Stimulated activated CD8-positive, alpha-beta memory T cell treated with anti-CD3 and anti-CD28 coated beads, Interleukin-4, amount 100 ng/mL, for 24 hours (primary cell): ENCODE results near the gene MLN.

Experiments
- DNase-seq: peaks from one replicate; pipeline ENCODE4 v3.0.0-alpha.2; 2020; ENCODE audit warnings: low read depth

Gene MLN, protein sequence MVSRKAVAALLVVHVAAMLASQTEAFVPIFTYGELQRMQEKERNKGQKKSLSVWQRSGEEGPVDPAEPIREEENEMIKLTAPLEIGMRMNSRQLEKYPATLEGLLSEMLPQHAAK

GRCh38 chr6:33803571-33804053 is at the start of gene MLN:
Gene MLN, minus strand, starts transcription at chr6:33804003. Its CDS starts 2,840 bp downstream, at chr6:33801163.
- DNase-seq: no peak

- DNase-seq: no peak
Observed at GRCh38 chr6:33853026-33853425, 49.2 kb upstream of the MLN start.

DNA sequence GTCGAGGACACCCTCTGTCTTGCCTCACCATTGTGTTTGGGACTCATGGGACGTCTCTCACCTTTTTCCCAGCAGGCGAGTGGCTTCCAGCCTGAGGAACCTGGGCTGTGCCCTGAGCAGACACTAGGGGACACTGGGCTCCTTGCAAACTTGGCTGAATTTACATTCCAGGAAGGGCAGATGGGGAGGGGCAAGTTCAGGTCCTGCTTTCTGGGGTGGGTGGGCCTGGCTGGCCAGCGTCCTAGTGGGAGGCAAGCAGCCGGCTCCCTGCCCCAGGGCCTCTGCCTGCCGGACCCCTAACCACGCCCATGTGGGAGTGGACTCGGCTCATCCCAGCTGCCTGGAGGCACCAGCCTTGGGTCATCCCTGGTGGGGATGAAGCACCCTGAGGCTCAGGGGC is 48.2 kb upstream of the MLN start:
- DNase-seq: no peak

GRCh38 chr6:33850869-33851541 is 47.2 kb upstream of the MLN start:
- DNase-seq: no peak

- no peak for DNase-seq
Observed at GRCh38 chr6:33850296-33850695, 46.5 kb upstream of the MLN start.

DNA sequence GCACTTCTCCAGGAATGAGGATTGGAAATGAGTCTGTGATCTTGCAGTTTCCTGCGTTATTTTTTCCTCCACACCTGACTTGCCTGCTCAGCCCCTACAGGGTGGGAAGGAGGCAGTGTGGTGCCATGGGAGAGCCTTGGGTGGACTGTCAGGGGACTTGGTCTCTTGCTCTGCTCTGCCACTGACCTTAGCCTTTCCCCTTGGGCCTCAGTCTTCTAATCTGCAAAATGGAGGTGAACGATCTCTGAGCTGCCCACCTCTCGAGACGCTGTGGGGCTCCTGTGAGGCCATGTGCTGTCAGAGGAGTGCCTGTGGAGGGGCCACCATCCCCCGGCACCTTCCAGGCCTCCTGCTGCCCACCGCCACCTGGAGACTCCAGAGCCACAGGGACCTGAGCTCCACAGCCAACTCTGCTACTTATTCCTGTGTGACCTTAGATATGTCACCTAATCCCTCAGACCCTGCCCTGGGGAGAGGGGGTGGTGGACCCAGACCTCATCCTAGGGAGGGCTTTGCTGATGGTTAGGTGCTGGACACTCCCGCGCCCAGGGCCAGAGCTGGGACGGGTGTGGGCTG is 45.8 kb upstream of the MLN start:
- DNase-seq: no peak

GRCh38 chr6:33848484-33848883 is 44.7 kb upstream of the MLN start:
- no peak for DNase-seq

DNA sequence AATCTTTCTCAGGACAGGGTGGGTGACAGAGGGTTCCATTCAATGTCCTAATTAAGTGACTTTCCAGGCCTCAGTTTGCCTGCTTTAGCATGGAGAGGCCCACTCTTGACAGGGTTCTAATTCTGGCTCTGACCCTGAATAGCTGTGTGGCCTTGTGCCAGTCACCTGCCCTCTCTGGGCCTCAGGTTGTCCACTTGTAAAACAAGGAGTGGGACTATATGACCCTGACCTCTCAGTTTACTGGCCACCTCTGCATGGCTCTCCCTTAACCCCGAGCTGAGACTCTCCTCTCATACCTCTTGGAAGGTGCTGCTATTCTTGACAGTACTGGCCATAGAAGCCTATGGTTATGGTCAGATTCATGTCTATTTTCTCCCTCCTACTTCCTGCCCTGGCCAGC is 44.1 kb upstream of the MLN start:
- no peak for DNase-seq

- DNase-seq: no peak
Observed at GRCh38 chr6:33847078-33847477, 43.3 kb upstream of the MLN start.

- DNase-seq: no peak
Observed at GRCh38 chr6:33846226-33846625, 42.4 kb upstream of the MLN start.

- no peak for DNase-seq
Observed at GRCh38 chr6:33845031-33845745, 41.4 kb upstream of the MLN start.

DNA sequence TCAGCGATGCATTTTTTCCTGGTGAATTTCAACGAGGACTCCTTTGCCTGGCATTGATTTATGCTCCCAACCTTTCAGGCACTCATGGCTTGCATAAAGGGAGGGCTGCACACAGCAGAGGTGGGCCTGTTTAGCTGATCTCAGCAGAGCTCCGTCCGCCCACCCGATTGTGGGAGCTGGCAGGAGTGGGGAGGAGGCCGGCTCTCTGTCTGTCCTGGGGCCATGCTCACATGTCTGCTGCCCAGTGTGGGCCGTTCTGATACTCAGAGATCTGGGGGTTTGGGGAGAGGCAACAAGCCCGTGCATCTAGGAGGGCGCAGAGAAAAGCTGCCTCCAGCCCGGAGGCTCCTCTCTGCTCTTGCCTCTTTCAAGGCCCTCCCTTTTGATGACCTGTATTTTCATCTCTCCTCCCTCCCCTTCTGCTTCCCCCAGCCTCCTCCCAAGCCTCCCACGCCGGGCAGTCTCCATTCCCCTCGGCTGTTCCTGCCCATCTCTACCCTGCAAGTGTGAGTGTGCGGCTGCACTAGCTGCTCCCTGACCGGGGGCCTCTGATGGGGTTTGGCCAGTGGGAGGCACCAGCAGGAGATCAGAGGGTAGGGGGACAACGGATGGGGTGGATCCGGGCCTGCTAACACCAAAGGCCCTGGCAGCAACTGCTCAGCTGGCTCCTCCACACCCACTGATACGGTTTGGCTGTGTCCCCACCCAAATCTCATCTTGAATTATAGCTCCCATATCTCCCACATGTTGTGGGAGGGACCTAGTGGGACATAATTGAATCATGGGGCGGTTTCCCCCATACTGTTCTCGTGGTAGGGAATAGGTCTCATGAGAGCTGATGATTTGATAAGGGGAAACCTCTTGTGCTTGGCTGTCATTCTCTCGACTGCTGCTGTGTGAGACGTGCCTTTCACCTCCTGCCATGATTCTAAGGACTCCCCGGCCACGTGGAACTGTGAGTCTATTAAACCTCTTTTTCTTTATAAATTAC is 39.6 kb upstream of the MLN start:
- no peak for DNase-seq

GRCh38 chr6:33841868-33842267 is 38.1 kb upstream of the MLN start:
- DNase-seq: no peak

- no peak for DNase-seq
Observed at GRCh38 chr6:33841070-33841469, 37.3 kb upstream of the MLN start.

- DNase-seq: no peak
Observed at GRCh38 chr6:33840048-33840926, 36.5 kb upstream of the MLN start.

GRCh38 chr6:33839399-33840047 is 35.7 kb upstream of the MLN start:
- DNase-seq: no peak

DNA sequence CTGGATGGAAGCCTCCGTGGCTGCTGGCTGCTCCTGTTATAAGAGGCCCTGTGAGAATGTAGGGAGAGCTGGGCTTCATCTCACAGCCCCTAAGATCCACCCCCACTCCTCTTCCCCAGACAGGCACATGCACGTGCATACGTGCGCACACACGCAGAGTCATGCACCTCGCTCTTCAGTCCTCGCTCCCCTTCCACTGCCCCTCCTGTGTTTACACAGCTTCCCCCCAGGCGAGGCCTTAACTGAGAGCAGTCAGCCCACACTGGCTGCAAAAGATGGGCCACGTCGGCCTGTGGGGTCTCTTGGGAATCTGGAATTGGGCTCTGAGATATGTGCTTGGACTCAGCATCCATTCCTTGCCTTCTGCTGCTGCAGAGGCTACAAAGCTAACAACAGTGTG is 35.2 kb upstream of the MLN start:
- no peak for DNase-seq

- DNase-seq: no peak
Observed at GRCh38 chr6:33837971-33838665, 34.3 kb upstream of the MLN start.

DNA sequence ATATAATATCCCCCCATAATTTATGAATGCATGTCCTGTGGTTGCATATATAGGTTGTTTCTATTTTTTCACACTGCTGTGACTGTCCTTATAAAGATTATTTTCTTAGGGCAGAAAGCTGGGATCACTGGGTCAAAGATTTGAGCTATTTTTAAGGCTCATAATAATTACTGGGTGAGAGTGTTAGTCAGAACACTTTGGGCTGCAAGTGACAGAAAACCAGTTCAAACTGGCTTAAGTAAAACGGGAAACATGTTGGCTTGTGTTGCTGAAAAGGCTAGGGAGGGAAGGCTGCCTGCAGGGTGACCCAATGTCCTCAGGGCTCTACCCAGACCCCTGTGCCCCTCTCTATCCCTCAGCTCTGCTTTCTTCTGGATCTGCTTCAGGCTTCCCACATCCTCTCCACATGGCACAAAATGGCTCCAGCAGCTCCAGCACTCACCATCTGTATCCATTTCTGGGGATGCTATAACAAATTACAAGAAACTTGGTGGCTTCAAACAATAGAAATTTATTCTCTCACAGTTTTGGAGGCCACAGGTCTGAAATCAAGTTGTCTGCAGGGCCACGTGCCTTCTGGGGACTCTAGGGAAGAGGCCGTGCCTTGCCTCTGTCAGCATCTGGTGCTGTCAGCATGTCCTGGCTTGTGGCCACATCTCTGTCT is 33.1 kb upstream of the MLN start:
- no peak for DNase-seq
